ENCODE results near the gene TXNRD1. TPM values are rescaled to one million over a fixed set of nuclear protein-coding genes. Genes with fewer than 3 reads are reported as not detected.

Gene TXNRD1
- total and polyA plus RNA-seq, 5 donors, result 57.9 to 187 (median 144) TPM

- Histone ChIP-seq H3K9me3 (ENCODE audit: control insufficient read depth, low read length) (no peaks in the 10 kb centered on the region), H3K4me3 (ENCODE audit: low read length) (no peak overlapping the region), H3K4me1 (ENCODE audit: control insufficient read depth, insufficient read depth, low read length) (no peaks in the 10 kb centered on the region), H3K27me3 (ENCODE audit: control insufficient read depth, insufficient read depth) (no peaks in the 10 kb centered on the region), H3K27ac (ENCODE audit: low read length) (peak overlapping the region; percentile 25)
- ATAC-seq (no peak), DNase-seq (no peak)
- 27% methylated on average over 2 of the region's 2 CpGs for WGBS
- intact Hi-C loops (cut with DNase I), result no loop called here
These were observed 38.3 kb upstream of the TXNRD1 start for GRCh38 chr12:104177336-104177662.

GRCh38 chr12:104177663-104178501, 37.7 kb upstream of the TXNRD1 start:
- WGBS, result 28% methylated on average over 8 of the region's 8 CpGs

GRCh38 chr12:104180374-104180773, 35.2 kb upstream of the TXNRD1 start:
- DNase-seq, result no peak
- ATAC-seq, result no peak
- H3K27me3 ChIP-seq (ENCODE audit: control insufficient read depth, insufficient read depth), result no peaks in the 10 kb centered on the region
- H3K4me3 ChIP-seq (ENCODE audit: low read length), result no peak overlapping the region
- intact Hi-C loops (cut with DNase I), result no loop called here
- peaks cover 9% of the 10 kb centered on the region for H3K9me3 ChIP-seq (ENCODE audit: control insufficient read depth, low read length)
- WGBS, result 69% methylated on average over 5 of the region's 5 CpGs
- no peaks in the 10 kb centered on the region for H3K4me1 ChIP-seq (ENCODE audit: control insufficient read depth, insufficient read depth, low read length)
- no peak overlapping the region for H3K27ac ChIP-seq (ENCODE audit: low read length)

More at GRCh38 chr12:104177663-104178501, 37.7 kb upstream of the TXNRD1 start:
- no peaks in the 10 kb centered on the region for H3K4me1 ChIP-seq (ENCODE audit: control insufficient read depth, insufficient read depth, low read length)
- H3K9me3 ChIP-seq (ENCODE audit: control insufficient read depth, low read length), result no peaks in the 10 kb centered on the region
- ATAC-seq, result peak; percentile 91 to 93
- H3K4me3 ChIP-seq (ENCODE audit: low read length), result no peak overlapping the region
- intact Hi-C loops (cut with DNase I), result no loop called here
- peak; percentile 84 to 94 (median 86) for DNase-seq
- H3K27ac ChIP-seq (ENCODE audit: low read length), result peak overlapping the region; percentile 51
- H3K27me3 ChIP-seq (ENCODE audit: control insufficient read depth, insufficient read depth), result no peaks in the 10 kb centered on the region

GRCh38 chr12:104181313-104181712, 34.3 kb upstream of the TXNRD1 start:
- no peaks in the 10 kb centered on the region for H3K4me1 ChIP-seq (ENCODE audit: control insufficient read depth, insufficient read depth, low read length)
- no peak overlapping the region for H3K4me3 ChIP-seq (ENCODE audit: low read length)
- DNase-seq, result no peak
- H3K9me3 ChIP-seq (ENCODE audit: control insufficient read depth, low read length), result peaks cover 9% of the 10 kb centered on the region
- no peaks in the 10 kb centered on the region for H3K27me3 ChIP-seq (ENCODE audit: control insufficient read depth, insufficient read depth)
- H3K27ac ChIP-seq (ENCODE audit: low read length), result peak overlapping the region; percentile 36
- intact Hi-C loops (cut with DNase I), result no loop called here
- WGBS, result 35% methylated on average over 4 of the region's 4 CpGs
- no peak for ATAC-seq

- intact Hi-C loops (cut with DNase I), result no loop called here
- Histone ChIP-seq H3K27me3 (ENCODE audit: control insufficient read depth, insufficient read depth) (no peaks in the 10 kb centered on the region), H3K4me1 (ENCODE audit: control insufficient read depth, insufficient read depth, low read length) (no peaks in the 10 kb centered on the region), H3K9me3 (ENCODE audit: control insufficient read depth, low read length) (peaks cover 9% of the 10 kb centered on the region), H3K4me3 (ENCODE audit: low read length) (no peak overlapping the region), H3K27ac (ENCODE audit: low read length) (peak overlapping the region; percentile 65)
- 67% methylated on average over 4 of the region's 4 CpGs for WGBS
- ATAC-seq (peak; percentile 39 to 49), DNase-seq (peak; percentile 84 to 91 (median 85))
These were observed 33.4 kb upstream of the TXNRD1 start for GRCh38 chr12:104182144-104182543.

GRCh38 chr12:104182621-104183378, 32.8 kb upstream of the TXNRD1 start:
- peak overlapping the region; percentile 43 for H3K27ac ChIP-seq (ENCODE audit: low read length)
- no peaks in the 10 kb centered on the region for H3K4me1 ChIP-seq (ENCODE audit: control insufficient read depth, insufficient read depth, low read length)
- H3K9me3 ChIP-seq (ENCODE audit: control insufficient read depth, low read length), result peaks cover 9% of the 10 kb centered on the region
- WGBS, result 76% methylated on average over 5 of the region's 5 CpGs
- no peaks in the 10 kb centered on the region for H3K27me3 ChIP-seq (ENCODE audit: control insufficient read depth, insufficient read depth)
- H3K4me3 ChIP-seq (ENCODE audit: low read length), result no peak overlapping the region
- intact Hi-C loops (cut with DNase I), result no loop called here
- no peak for ATAC-seq
- DNase-seq, result no peak

DNA sequence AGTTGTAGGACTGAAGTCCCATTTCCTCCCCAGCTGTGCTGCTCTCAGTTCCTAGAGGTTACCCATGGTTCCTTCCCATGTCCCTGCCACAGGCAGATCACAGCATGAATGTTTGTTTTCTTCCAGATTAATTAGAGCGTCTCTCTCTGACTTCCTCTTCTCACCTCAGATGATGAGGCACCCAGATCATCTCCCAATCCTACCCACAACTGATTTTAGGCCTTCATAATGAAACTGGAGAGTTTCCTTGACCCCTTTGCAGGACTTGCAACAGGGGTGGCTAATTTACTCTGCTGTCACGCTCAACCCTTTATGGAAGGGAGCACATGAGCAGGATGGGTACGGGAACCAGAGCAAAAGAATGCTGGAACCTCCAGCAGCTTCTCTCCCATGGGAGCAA, 32.1 kb upstream of the TXNRD1 start:
- Histone ChIP-seq H3K4me3 (ENCODE audit: low read length) (no peak overlapping the region), H3K27ac (ENCODE audit: low read length) (no peak overlapping the region), H3K9me3 (ENCODE audit: control insufficient read depth, low read length) (peaks cover 9% of the 10 kb centered on the region), H3K27me3 (ENCODE audit: control insufficient read depth, insufficient read depth) (no peaks in the 10 kb centered on the region), H3K4me1 (ENCODE audit: control insufficient read depth, insufficient read depth, low read length) (no peaks in the 10 kb centered on the region)
- DNase-seq (no peak), ATAC-seq (no peak)
- intact Hi-C loops (cut with DNase I), result no loop called here
- WGBS, result 88% methylated on average over 3 of the region's 3 CpGs

DNA sequence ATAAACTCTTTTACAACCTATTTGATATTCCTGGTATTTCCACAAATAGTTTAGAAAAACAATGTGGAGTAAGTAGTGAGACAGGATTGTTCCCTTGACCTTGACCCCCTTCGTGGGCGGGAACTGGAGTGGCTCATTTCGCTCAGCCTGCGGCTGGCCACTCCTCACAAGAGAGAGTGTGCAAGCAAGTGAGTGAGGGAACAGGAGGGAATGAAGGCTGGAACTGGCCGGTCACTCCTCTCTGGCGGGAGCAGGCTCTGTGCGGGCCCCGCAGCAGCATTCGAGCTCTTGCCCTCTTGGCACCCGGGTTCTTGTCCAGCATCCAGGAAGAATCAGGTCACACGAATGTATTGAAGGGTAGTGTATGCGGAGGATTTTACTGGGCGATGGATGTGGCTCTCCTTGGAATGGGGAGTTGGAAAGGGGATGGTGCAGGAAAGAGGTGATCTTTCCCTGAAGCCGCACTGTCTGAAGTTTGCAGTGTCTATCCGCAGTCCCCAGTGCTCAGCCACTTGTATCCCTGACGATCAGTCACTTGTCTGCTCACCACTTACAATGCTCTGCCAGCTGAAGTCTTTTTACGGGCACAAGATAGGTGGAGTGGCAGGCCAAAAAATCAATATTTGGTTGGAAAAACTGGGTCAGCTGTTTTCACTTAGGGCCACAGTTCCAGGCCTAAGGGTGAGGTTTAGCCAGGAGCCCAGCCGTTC, 28.0 kb upstream of the TXNRD1 start:
- Histone ChIP-seq H3K27ac (ENCODE audit: low read length) (no peak overlapping the region), H3K4me3 (ENCODE audit: low read length) (no peak overlapping the region), H3K4me1 (ENCODE audit: control insufficient read depth, insufficient read depth, low read length) (no peaks in the 10 kb centered on the region), H3K9me3 (ENCODE audit: control insufficient read depth, low read length) (peaks cover 9% of the 10 kb centered on the region), H3K27me3 (ENCODE audit: control insufficient read depth, insufficient read depth) (no peaks in the 10 kb centered on the region)
- ATAC-seq, result no peak
- WGBS, result 94% methylated on average over 18 of the region's 18 CpGs
- no peak for DNase-seq
- intact Hi-C loops (cut with DNase I), result no loop called here

DNA sequence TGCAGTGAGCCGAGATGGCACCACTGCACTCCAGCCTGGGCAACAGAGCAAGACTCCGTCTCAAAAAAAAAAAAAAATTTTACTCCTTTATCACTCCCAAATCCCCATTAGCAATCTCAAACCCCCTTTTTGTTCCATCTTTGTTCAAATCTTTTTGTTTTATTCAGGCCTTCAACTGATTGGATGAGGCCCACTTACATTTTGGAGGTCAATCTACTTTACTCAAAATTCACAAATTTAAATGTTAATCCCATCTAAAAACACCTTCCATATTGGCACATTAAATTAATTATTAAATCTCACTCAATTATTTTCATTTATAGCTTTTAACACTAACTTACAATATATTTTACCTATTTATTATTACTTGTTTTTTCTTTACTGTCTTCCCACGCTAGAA, 27.0 kb upstream of the TXNRD1 start:
- DNase-seq (no peak), ATAC-seq (no peak)
- Histone ChIP-seq H3K4me3 (ENCODE audit: low read length) (no peak overlapping the region), H3K27ac (ENCODE audit: low read length) (no peak overlapping the region), H3K4me1 (ENCODE audit: control insufficient read depth, insufficient read depth, low read length) (no peaks in the 10 kb centered on the region), H3K9me3 (ENCODE audit: control insufficient read depth, low read length) (peaks cover 8% of the 10 kb centered on the region), H3K27me3 (ENCODE audit: control insufficient read depth, insufficient read depth) (no peaks in the 10 kb centered on the region)
- intact Hi-C loops (cut with DNase I), result no loop called here
- WGBS, result 98% methylated on average over 3 of the region's 3 CpGs

DNA sequence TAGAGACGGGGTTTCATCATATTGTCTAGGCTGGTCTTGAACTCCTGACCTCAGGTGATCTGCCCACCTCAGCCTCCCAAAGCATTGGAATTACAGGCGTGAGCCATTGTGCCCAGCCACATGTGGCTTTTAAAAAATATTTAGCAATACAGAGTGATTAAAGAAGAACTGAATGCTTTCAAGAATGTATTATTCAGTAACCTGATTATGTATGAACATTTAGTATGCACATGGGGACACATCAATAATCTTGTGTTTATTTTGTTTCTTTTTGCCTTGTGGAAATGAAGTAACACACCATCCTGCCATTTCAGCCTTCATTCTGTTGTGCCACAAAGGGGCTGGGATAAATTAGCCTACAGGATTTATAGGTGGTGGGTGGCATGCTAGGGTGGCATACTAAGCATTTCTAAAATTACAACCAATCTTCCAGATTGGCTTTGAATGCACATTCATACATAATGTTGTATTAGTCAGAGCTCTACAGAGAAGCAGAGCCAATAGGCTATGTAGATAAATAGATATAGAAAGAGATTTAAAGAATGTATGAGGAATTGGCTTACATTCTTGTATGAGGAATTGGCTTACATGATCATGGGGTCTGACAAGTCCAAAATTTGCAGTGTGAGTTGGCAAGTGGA, 25.5 kb upstream of the TXNRD1 start:
- no peak overlapping the region for H3K27ac ChIP-seq (ENCODE audit: low read length)
- no peak overlapping the region for H3K4me3 ChIP-seq (ENCODE audit: low read length)
- intact Hi-C loops (cut with DNase I), result no loop called here
- no peak for ATAC-seq
- no peak for DNase-seq
- H3K27me3 ChIP-seq (ENCODE audit: control insufficient read depth, insufficient read depth), result no peaks in the 10 kb centered on the region
- H3K4me1 ChIP-seq (ENCODE audit: control insufficient read depth, insufficient read depth, low read length), result no peaks in the 10 kb centered on the region
- 92% methylated on average over 2 of the region's 2 CpGs for whole genome bisulfite sequencing
- H3K9me3 ChIP-seq (ENCODE audit: control insufficient read depth, low read length), result no peaks in the 10 kb centered on the region

Measured in right cardiac atrium (tissue), 5 donors.